Calu3 (cell line): ENCODE results near the gene STAG1. TPM values are rescaled to one million over a fixed set of nuclear protein-coding genes. Genes with fewer than 3 reads are reported as not detected.
"Not testable (repeated sequence)": the region's sequence is repeated elsewhere in the genome, so short reads cannot be mapped to it uniquely, and the experiment has no call there.

Experiments
- BruUV-seq: library from RNA; stranded (reverse); fragments of 400-500 nt; replicated peaks from 2 replicates; lab custom pipeline; 2021; lab: Mats Ljungman, UMichigan
- CTCF ChIA-PET: fragments of 300-600 bp; sonication (Branson Sonifier 250); formaldehyde crosslinking; loops from one replicate; lab custom pipeline; 2022; ENCODE audit warnings: antibody characterized with exemption; lab: Charles Lee
- DNase-seq: peaks from one replicate; pipeline ENCODE4 v3.0.0; 2022
- H3K27ac Mint-ChIP-seq: one replicate; pipeline ENCODE4 v1.8.0; 2022; ENCODE audit warnings: mixed read lengths; ENCODE audit not compliant: unreplicated experiment
- H3K27me3 Mint-ChIP-seq: one replicate; pipeline ENCODE4 v1.8.0; 2022; ENCODE audit warnings: mixed read lengths; ENCODE audit not compliant: unreplicated experiment
- H3K36me3 Mint-ChIP-seq: one replicate; pipeline ENCODE4 v1.8.0; 2022; ENCODE audit warnings: mild to moderate bottlenecking, moderate library complexity, mixed read lengths; ENCODE audit not compliant: insufficient read depth, unreplicated experiment
- H3K4me1 Mint-ChIP-seq: one replicate; pipeline ENCODE4 v1.8.0; 2022; ENCODE audit warnings: mild to moderate bottlenecking, low read depth, mixed read lengths; ENCODE audit not compliant: unreplicated experiment
- H3K4me3 Mint-ChIP-seq: one replicate; pipeline ENCODE4 v1.8.0; 2022; ENCODE audit warnings: mild to moderate bottlenecking, low read depth, moderate library complexity, mixed read lengths; ENCODE audit not compliant: unreplicated experiment
- H3K9me3 Mint-ChIP-seq: one replicate; pipeline ENCODE4 v1.8.0; 2022; ENCODE audit warnings: low read depth, mixed read lengths; ENCODE audit not compliant: unreplicated experiment
- intact Hi-C: fragments of 100-400 bp; cut with micrococcal nuclease; formaldehyde crosslinking; loops from one replicate; pipeline ENCODE4 v1.10.0; 2022; ENCODE audit not compliant: unreplicated experiment
- total RNA-seq: library from RNA; stranded (reverse); gene quantifications from 2 replicates; pipeline ENCODE4 v1.2.3, GENCODE V29; 2022
- TF ChIP-seq, protein P1 (sequence below): fragments of 200-600 bp; IDR thresholded peaks from one replicate; pipeline ENCODE4 v1.8.0; 2022; ENCODE audit warnings: antibody characterized with exemption; ENCODE audit not compliant: unreplicated experiment

STAG1 gene
- total RNA-seq, 1 experiment from 2014 or later: 39.3 TPM

GRCh38 chr3:136670166-136670565 is 82.0 kb downstream of the STAG1 start:
- no TSS peak for BruUV-seq
- no peak for DNase-seq
- H3K27me3 Mint-ChIP-seq: no peaks in the 10 kb centered on the region
- peaks cover 9% of the 10 kb centered on the region for H3K4me1 Mint-ChIP-seq
- intact Hi-C loops: no loop called here
- H3K36me3 Mint-ChIP-seq: no peaks in the 10 kb centered on the region
- no peaks in the 10 kb centered on the region for H3K9me3 Mint-ChIP-seq
- H3K27ac Mint-ChIP-seq: no peak overlapping the region
- H3K4me3 Mint-ChIP-seq: no peak overlapping the region
- TF ChIP-seq, protein P1, sequence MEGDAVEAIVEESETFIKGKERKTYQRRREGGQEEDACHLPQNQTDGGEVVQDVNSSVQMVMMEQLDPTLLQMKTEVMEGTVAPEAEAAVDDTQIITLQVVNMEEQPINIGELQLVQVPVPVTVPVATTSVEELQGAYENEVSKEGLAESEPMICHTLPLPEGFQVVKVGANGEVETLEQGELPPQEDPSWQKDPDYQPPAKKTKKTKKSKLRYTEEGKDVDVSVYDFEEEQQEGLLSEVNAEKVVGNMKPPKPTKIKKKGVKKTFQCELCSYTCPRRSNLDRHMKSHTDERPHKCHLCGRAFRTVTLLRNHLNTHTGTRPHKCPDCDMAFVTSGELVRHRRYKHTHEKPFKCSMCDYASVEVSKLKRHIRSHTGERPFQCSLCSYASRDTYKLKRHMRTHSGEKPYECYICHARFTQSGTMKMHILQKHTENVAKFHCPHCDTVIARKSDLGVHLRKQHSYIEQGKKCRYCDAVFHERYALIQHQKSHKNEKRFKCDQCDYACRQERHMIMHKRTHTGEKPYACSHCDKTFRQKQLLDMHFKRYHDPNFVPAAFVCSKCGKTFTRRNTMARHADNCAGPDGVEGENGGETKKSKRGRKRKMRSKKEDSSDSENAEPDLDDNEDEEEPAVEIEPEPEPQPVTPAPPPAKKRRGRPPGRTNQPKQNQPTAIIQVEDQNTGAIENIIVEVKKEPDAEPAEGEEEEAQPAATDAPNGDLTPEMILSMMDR: no peak
- CTCF ChIA-PET: no interaction called here

DNA sequence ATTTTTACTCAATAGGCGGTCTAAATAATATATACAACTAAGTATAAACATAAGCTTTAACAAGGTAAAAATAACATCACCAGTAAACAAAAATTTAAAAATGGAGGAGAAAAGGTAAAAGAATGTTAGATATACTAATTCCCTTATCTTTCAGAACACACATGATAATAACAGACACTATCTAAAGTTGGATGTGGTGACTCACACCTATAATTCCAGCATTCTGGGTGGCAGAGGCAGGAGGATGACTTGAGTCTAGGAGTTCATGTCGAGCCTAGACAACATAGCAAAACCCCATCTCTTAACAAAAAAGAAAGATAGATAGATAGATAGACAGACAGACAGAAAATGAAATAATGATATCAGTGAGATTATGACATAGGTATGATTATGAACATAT is 85.1 kb downstream of the STAG1 start:
- Mint-ChIP-seq H3K4me1 (peaks cover 9% of the 10 kb centered on the region), H3K27me3 (no peaks in the 10 kb centered on the region), H3K36me3 (no peaks in the 10 kb centered on the region), H3K27ac (no peak overlapping the region), H3K9me3 (no peaks in the 10 kb centered on the region), H3K4me3 (no peak overlapping the region)
- CTCF ChIA-PET: interaction anchor here (0.6 kb wide), 1 partner anchor 34 kb away, joined by 5 read pairs; no protein-coding TSS in a partner anchor
- BruUV-seq: no TSS peak
- TF ChIP-seq, protein P1: no peak
- intact Hi-C loops: no loop called here
- no peak for DNase-seq

GRCh38 chr3:136666301-136666700 is 85.9 kb downstream of the STAG1 start:
- H3K27me3 Mint-ChIP-seq, intact Hi-C loops, H3K27ac Mint-ChIP-seq, H3K9me3 Mint-ChIP-seq, DNase-seq, H3K4me3 Mint-ChIP-seq, H3K36me3 Mint-ChIP-seq, BruUV-seq, H3K4me1 Mint-ChIP-seq: not testable (repeated sequence)
- CTCF ChIA-PET: interaction anchor here (0.6 to 0.7 kb wide), 4 partner anchors 20 to 270 kb away, joined by 3 to 7 read pairs (median 5); no protein-coding TSS in a partner anchor

DNA sequence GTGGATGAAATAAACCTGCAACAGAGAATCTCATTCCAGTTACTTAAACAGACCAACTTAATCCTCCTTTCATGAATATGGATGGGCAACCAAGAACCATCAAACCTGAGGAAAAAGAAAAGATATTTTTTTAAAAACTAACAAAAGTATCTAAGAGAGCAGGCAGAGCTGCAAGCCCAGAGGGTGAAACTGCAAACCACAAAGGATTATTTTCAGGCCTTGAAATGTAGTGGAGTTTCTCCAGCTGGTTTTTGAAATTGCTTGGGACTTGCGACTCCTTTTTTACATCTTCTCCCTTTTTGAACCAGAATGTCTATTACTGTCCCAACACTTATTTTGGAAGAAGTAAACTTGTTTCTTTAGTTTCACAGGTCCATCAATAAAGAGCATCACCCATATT is 87.4 kb downstream of the STAG1 start:
- TF ChIP-seq, protein P1: no peak
- no peaks in the 10 kb centered on the region for H3K36me3 Mint-ChIP-seq
- H3K4me3 Mint-ChIP-seq: no peak overlapping the region
- no peak overlapping the region for H3K27ac Mint-ChIP-seq
- no peaks in the 10 kb centered on the region for H3K9me3 Mint-ChIP-seq
- CTCF ChIA-PET: interaction anchor here (0.5 to 1.0 kb wide), 3 partner anchors 88 to 489 kb away, joined by 3 to 5 read pairs (median 3); partner anchors contain the start of gene STAG1
- peaks cover 9% of the 10 kb centered on the region for H3K4me1 Mint-ChIP-seq
- H3K27me3 Mint-ChIP-seq: no peaks in the 10 kb centered on the region
- DNase-seq: no peak
- BruUV-seq: no TSS peak
- intact Hi-C loops: no loop called here

- H3K9me3 Mint-ChIP-seq: no peaks in the 10 kb centered on the region
- H3K4me1 Mint-ChIP-seq: peaks cover 5% of the 10 kb centered on the region
- H3K36me3 Mint-ChIP-seq: no peaks in the 10 kb centered on the region
- no TSS peak for BruUV-seq
- H3K4me3 Mint-ChIP-seq: no peak overlapping the region
- H3K27me3 Mint-ChIP-seq: no peaks in the 10 kb centered on the region
- intact Hi-C loops: no loop called here
- CTCF ChIA-PET: interaction anchor here (0.6 kb wide), 1 partner anchor 1158 kb away, joined by 3 read pairs; no protein-coding TSS in a partner anchor
- no peak overlapping the region for H3K27ac Mint-ChIP-seq
- DNase-seq: no peak
- TF ChIP-seq, protein P1: no peak
Measured at GRCh38 chr3:136661282-136661681, 90.9 kb downstream of the STAG1 start.
